Liver (tissue), 9 donors: Measurements from ENCODE around the gene SLC39A13. TPM values are rescaled to one million over a fixed set of nuclear protein-coding genes. Genes with fewer than 3 reads are reported as not detected.

Experiments used
- DNase-seq: peaks from one replicate; pipeline ENCODE4 v3.0.0-alpha.2; 2017; ENCODE audit warnings: low spot score
- H3K27ac ChIP-seq, 2 donors: one replicate each; pipeline ENCODE4 v1.7.0; 2013; ENCODE audit warnings: inconsistent platforms in 2 of 2, low read length in 2 of 2, control low read depth in 1 of 2, low read depth in 1 of 2, mild to moderate bottlenecking in 1 of 2
- H3K27me3 ChIP-seq, 4 donors: one replicate each; pipeline versions ENCODE4 v1.6.1 to v1.7.0; 2013; ENCODE audit warnings: low read length in 3 of 4, inconsistent platforms in 1 of 4, mild to moderate bottlenecking in 1 of 4, moderate library complexity in 1 of 4; ENCODE audit not compliant: control insufficient read depth in 4 of 4, insufficient read depth in 4 of 4
- H3K36me3 ChIP-seq, 4 donors: one replicate each; pipeline versions ENCODE4 v1.6.1 to v1.7.0; 2013; ENCODE audit warnings: low read length in 3 of 4, mild to moderate bottlenecking in 3 of 4, low read depth in 1 of 4, moderate library complexity in 1 of 4; ENCODE audit not compliant: control insufficient read depth in 4 of 4, insufficient read depth in 3 of 4
- H3K4me1 ChIP-seq, 4 donors: one replicate each; pipeline versions ENCODE4 v1.6.1 to v1.7.0; 2013; ENCODE audit warnings: low read length in 3 of 4, mild to moderate bottlenecking in 3 of 4, moderate library complexity in 1 of 4; ENCODE audit not compliant: control insufficient read depth in 4 of 4, insufficient read depth in 4 of 4
- H3K4me3 ChIP-seq, 3 donors: one replicate each; pipeline versions ENCODE4 v1.6.1 to v1.7.0; 2013; ENCODE audit warnings: low read length in 3 of 3, control low read depth in 1 of 3, low read depth in 1 of 3, mild to moderate bottlenecking in 1 of 3
- H3K9ac ChIP-seq, 2 donors: one replicate each; pipeline ENCODE4 v1.7.0; 2013; ENCODE audit warnings: low read length in 2 of 2, mild to moderate bottlenecking in 2 of 2, moderate library complexity in 2 of 2, control low read depth in 1 of 2, low read depth in 1 of 2
- H3K9me3 ChIP-seq, 4 donors: one replicate each; pipeline versions ENCODE4 v1.6.1 to v1.7.0; 2013; ENCODE audit warnings: low read length in 3 of 4; ENCODE audit not compliant: control insufficient read depth in 4 of 4
- ATF3 ChIP-seq: IDR thresholded peaks from 2 replicates; pipeline ENCODE4 v1.6.1; 2016; ENCODE audit warnings: antibody characterized with exemption
- CTCF ChIP-seq: fragments of 150-350 bp; IDR thresholded peaks from 2 replicates; pipeline ENCODE4 v1.5.1; 2017; ENCODE audit warnings: improper control_type of control experiment, low read depth, low read length; ENCODE audit not compliant: missing input control
- EGR1 ChIP-seq, 2 donors: IDR thresholded peaks; 2 replicates each; pipeline ENCODE4 v1.6.1; 2016 to 2018; ENCODE audit warnings: antibody characterized with exemption in 2 of 2, low read depth in 2 of 2
- FOXA1 ChIP-seq: IDR thresholded peaks from 2 replicates; pipeline ENCODE4 v1.6.1; 2016; ENCODE audit warnings: antibody characterized with exemption
- FOXA2 ChIP-seq: IDR thresholded peaks from 2 replicates; pipeline ENCODE4 v1.6.1; 2016; ENCODE audit warnings: antibody characterized with exemption
- GABPA ChIP-seq, 2 donors: IDR thresholded peaks in 1 of 2; conservative IDR thresholded peaks in 1 of 2; 2 replicates each; pipeline ENCODE4 v1.6.1; 2016; ENCODE audit warnings: antibody characterized with exemption in 2 of 2, mild to moderate bottlenecking in 1 of 2, moderate library complexity in 1 of 2
- HNF4A ChIP-seq, 2 donors: conservative IDR thresholded peaks; 2 replicates each; pipeline ENCODE4 v1.6.1; 2016; ENCODE audit warnings: antibody characterized with exemption in 2 of 2, mild to moderate bottlenecking in 2 of 2
- HNF4G ChIP-seq: IDR thresholded peaks from 2 replicates; pipeline ENCODE4 v1.6.1; 2016; ENCODE audit warnings: antibody characterized with exemption
- JUND ChIP-seq, 2 donors: IDR thresholded peaks; 2 replicates each; pipeline ENCODE4 v1.6.1; 2016; ENCODE audit warnings: antibody characterized with exemption in 2 of 2
- NR2F2 ChIP-seq: IDR thresholded peaks from 2 replicates; pipeline ENCODE4 v1.6.1; 2016; ENCODE audit warnings: antibody characterized with exemption
- RAD21 ChIP-seq, 2 donors: IDR thresholded peaks; 2 replicates each; pipeline ENCODE4 v1.6.1; 2016; ENCODE audit warnings: antibody characterized with exemption in 2 of 2, mild to moderate bottlenecking in 2 of 2
- RXRA ChIP-seq, 2 donors: IDR thresholded peaks; 2 replicates each; pipeline ENCODE4 v1.6.1; 2017 to 2018; ENCODE audit warnings: antibody characterized with exemption in 2 of 2, mild to moderate bottlenecking in 1 of 2
- SP1 ChIP-seq: IDR thresholded peaks from 2 replicates; pipeline ENCODE4 v1.6.1; 2018; ENCODE audit warnings: antibody characterized with exemption, mild to moderate bottlenecking
- TAF1 ChIP-seq: conservative IDR thresholded peaks from 2 replicates; pipeline ENCODE4 v1.6.1; 2016; ENCODE audit warnings: antibody characterized with exemption, mild to moderate bottlenecking
- YY1 ChIP-seq: IDR thresholded peaks from 2 replicates; pipeline ENCODE4 v1.6.1; 2016; ENCODE audit warnings: antibody characterized with exemption, mild to moderate bottlenecking
- WGBS: extraction: QIAGEN DNeasy Blood & Tissue Kit; methylation state at CpG from one replicate; pipeline ENCODE4 v1.1.7; 2013; 5-methylcytosine and 5-hydroxymethylcytosine counted together
- polyA plus RNA-seq, 2 donors: library from polyadenylated mRNA; stranded (reverse) in 1 of 2; unstranded in 1 of 2; fragments of 200-250 nt in 1 of 2; fragments of >200 nt in 1 of 2; fragmentation: Nextera tagmentation in 1 of 2; extraction: Ambion mirVana in 1 of 2; gene quantifications; one replicate each; pipeline versions ENCODE4 v1.2.1 to v1.2.3, GENCODE V29; 2013 to 2015
- total RNA-seq, 2 donors: library from RNA; depleted of rRNA; stranded (reverse); fragments of >200 nt; gene quantifications; one replicate each; pipeline ENCODE4 v1.2.3, GENCODE V29; 2014
- TF ChIP-seq, protein P1 (sequence below): IDR thresholded peaks from 2 replicates; pipeline ENCODE4 v1.6.1; 2016; ENCODE audit warnings: antibody characterized with exemption
- TF ChIP-seq, protein P2 (sequence below): IDR thresholded peaks from 2 replicates; pipeline ENCODE4 v1.6.1; 2016; ENCODE audit warnings: antibody characterized with exemption
- TF ChIP-seq, protein P3 (sequence below): IDR thresholded peaks from 2 replicates; pipeline ENCODE4 v1.6.1; 2016; ENCODE audit warnings: antibody characterized with exemption, mild to moderate bottlenecking
- donor health status: healthy.
- donor health status: healthy.
- donor health status: healthy.
- donor health status: healthy.
- donor health status: healthy.

SLC39A13 gene
- total and polyA plus RNA-seq, 4 donors: 8.2 to 17.5 (median 10.7) TPM

DNA sequence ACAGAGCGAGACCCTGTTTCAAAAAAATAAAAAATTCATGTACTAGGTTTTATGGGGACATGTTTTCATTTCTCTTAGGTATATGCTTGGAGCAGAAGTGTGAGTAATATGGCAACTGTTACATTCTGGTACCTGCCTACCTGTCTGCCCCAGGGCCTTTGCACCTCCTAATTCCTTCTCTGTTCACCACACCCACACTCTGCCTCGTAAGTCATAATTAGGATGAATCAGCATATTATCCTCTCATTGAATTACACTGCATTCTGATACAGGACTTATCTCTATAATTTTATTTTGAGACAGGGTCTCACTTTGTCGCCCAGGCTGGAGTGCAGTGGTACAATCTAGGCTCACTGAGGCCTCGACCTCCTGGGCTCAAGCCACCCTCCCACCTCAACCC lies 43.6 kb downstream of the SLC39A13 start:
- H3K4me3 ChIP-seq: no peak overlapping the region
- DNase-seq: no peak
- H3K9ac ChIP-seq: no peak overlapping the region
- 96% methylated on average over 4 of the region's 4 CpGs for WGBS
- H3K27me3 ChIP-seq: no peaks in the 10 kb centered on the region
- H3K9me3 ChIP-seq: no peaks in the 10 kb centered on the region
- no peaks in the 10 kb centered on the region for H3K36me3 ChIP-seq
- TF ChIP-seq FOXA2: no peak
- TF ChIP-seq HNF4A (conservative IDR thresholded peaks at IDR 0.05): no peak
- TF ChIP-seq ATF3: no peak
- no peak for TF ChIP-seq EGR1 (IDR thresholded peaks at IDR 0.05; ENCODE audit: low read depth in 2 of 2)
- H3K27ac ChIP-seq: no peak overlapping the region
- peaks cover 0 to 14% (median 7%) of the 10 kb centered on the region in 4 donors for H3K4me1 ChIP-seq

GRCh38 chr11:47453365-47453764 lies 45.0 kb downstream of the SLC39A13 start:
- no peaks in the 10 kb centered on the region for H3K9me3 ChIP-seq
- no peak for DNase-seq
- WGBS: 96% methylated on average over 8 of the region's 8 CpGs
- H3K27me3 ChIP-seq: no peaks in the 10 kb centered on the region
- no peak overlapping the region for H3K9ac ChIP-seq
- H3K27ac ChIP-seq: no peak overlapping the region
- H3K4me1 ChIP-seq: peaks cover 0 to 14% (median 7%) of the 10 kb centered on the region in 4 donors
- no peak overlapping the region for H3K4me3 ChIP-seq
- no peaks in the 10 kb centered on the region for H3K36me3 ChIP-seq
- no peak for TF ChIP-seq EGR1 (IDR thresholded peaks at IDR 0.05; ENCODE audit: low read depth in 2 of 2)
- TF ChIP-seq YY1: no peak
- no peak for TF ChIP-seq TAF1
- TF ChIP-seq HNF4A (conservative IDR thresholded peaks at IDR 0.05): no peak
- TF ChIP-seq, protein P1, sequence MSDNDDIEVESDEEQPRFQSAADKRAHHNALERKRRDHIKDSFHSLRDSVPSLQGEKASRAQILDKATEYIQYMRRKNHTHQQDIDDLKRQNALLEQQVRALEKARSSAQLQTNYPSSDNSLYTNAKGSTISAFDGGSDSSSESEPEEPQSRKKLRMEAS: no peak
- TF ChIP-seq FOXA2: no peak
- TF ChIP-seq, protein P2, sequence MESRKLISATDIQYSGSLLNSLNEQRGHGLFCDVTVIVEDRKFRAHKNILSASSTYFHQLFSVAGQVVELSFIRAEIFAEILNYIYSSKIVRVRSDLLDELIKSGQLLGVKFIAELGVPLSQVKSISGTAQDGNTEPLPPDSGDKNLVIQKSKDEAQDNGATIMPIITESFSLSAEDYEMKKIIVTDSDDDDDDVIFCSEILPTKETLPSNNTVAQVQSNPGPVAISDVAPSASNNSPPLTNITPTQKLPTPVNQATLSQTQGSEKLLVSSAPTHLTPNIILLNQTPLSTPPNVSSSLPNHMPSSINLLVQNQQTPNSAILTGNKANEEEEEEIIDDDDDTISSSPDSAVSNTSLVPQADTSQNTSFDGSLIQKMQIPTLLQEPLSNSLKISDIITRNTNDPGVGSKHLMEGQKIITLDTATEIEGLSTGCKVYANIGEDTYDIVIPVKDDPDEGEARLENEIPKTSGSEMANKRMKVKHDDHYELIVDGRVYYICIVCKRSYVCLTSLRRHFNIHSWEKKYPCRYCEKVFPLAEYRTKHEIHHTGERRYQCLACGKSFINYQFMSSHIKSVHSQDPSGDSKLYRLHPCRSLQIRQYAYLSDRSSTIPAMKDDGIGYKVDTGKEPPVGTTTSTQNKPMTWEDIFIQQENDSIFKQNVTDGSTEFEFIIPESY: no peak
- no peak for TF ChIP-seq RXRA (IDR thresholded peaks at IDR 0.05)
- TF ChIP-seq, protein P3, sequence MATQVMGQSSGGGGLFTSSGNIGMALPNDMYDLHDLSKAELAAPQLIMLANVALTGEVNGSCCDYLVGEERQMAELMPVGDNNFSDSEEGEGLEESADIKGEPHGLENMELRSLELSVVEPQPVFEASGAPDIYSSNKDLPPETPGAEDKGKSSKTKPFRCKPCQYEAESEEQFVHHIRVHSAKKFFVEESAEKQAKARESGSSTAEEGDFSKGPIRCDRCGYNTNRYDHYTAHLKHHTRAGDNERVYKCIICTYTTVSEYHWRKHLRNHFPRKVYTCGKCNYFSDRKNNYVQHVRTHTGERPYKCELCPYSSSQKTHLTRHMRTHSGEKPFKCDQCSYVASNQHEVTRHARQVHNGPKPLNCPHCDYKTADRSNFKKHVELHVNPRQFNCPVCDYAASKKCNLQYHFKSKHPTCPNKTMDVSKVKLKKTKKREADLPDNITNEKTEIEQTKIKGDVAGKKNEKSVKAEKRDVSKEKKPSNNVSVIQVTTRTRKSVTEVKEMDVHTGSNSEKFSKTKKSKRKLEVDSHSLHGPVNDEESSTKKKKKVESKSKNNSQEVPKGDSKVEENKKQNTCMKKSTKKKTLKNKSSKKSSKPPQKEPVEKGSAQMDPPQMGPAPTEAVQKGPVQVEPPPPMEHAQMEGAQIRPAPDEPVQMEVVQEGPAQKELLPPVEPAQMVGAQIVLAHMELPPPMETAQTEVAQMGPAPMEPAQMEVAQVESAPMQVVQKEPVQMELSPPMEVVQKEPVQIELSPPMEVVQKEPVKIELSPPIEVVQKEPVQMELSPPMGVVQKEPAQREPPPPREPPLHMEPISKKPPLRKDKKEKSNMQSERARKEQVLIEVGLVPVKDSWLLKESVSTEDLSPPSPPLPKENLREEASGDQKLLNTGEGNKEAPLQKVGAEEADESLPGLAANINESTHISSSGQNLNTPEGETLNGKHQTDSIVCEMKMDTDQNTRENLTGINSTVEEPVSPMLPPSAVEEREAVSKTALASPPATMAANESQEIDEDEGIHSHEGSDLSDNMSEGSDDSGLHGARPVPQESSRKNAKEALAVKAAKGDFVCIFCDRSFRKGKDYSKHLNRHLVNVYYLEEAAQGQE: no peak
- TF ChIP-seq CTCF: no peak
- TF ChIP-seq GABPA (IDR thresholded peaks at IDR 0.05 in 1 of 2, conservative IDR thresholded peaks at IDR 0.05 in 1 of 2): no peak
- no peak for TF ChIP-seq ATF3
- no peak for TF ChIP-seq RAD21 (IDR thresholded peaks at IDR 0.05)
- no peak for TF ChIP-seq HNF4G
- TF ChIP-seq JUND (IDR thresholded peaks at IDR 0.05): no peak
- no peak for TF ChIP-seq SP1
- TF ChIP-seq FOXA1: no peak
- no peak for TF ChIP-seq NR2F2
